HEK293 (cell line): ENCODE results near the gene GARRE1.

Experiments
- CTCF ChIA-PET: fragments of 350-600 bp; formaldehyde crosslinking; extraction: SDS; loops from one replicate; lab custom pipeline; 2021; ENCODE audit warnings: antibody characterized with exemption; lab: Yijun Ruan, JAX
- POLR2A ChIA-PET: fragments of 300-600 bp; formaldehyde crosslinking; extraction: SDS; loops from one replicate; lab custom pipeline; 2020; ENCODE audit warnings: antibody characterized with exemption, inconsistent platforms; lab: Yijun Ruan, JAX
- H3K27ac ChIP-seq: fragments of 200-500 bp; sonication (Bioruptor generic); 2 replicates; pipeline ENCODE4 v1.5.1; 2014; ENCODE audit warnings: low read depth, low read length, control low read depth, inconsistent platforms; ENCODE audit errors: extremely low read depth
- H3K36me3 ChIP-seq, 2 experiments: fragments of 200-500 bp in 1 of 2; sonication (Bioruptor generic) in 1 of 2; 1 replicate in 1 of 2; 2 replicates in 1 of 2; pipeline ENCODE4 v1.5.1; 2014 to 2017; ENCODE audit warnings: inconsistent platforms in 2 of 2, low read length in 2 of 2; ENCODE audit not compliant: control insufficient read depth in 2 of 2, insufficient read depth in 1 of 2
- H3K4me1 ChIP-seq: fragments of 200-500 bp; sonication (Bioruptor generic); 2 replicates; pipeline ENCODE4 v1.5.1; 2014; ENCODE audit warnings: mild to moderate bottlenecking, low read length, inconsistent platforms; ENCODE audit not compliant: control insufficient read depth, insufficient read depth
- H3K4me3 ChIP-seq: 2 replicates; pipeline ENCODE4 v1.5.1; 2011; ENCODE audit warnings: low read depth, mild to moderate bottlenecking, control low read depth, low read length, moderate library complexity
- H3K9me3 ChIP-seq: fragments of 200-500 bp; sonication (Bioruptor generic); 2 replicates; pipeline ENCODE4 v1.5.1; 2014; ENCODE audit warnings: low read depth, low read length, inconsistent platforms; ENCODE audit not compliant: control insufficient read depth, insufficient read depth
- HOXA7 ChIP-seq: sonication (generic); formaldehyde crosslinking; IDR thresholded peaks from 2 replicates; pipeline ENCODE4 v1.8.1; 2022; ENCODE audit warnings: missing genetic modification reagents, borderline replicate concordance
- HOXD13 ChIP-seq: sonication (generic); formaldehyde crosslinking; IDR thresholded peaks from 2 replicates; pipeline ENCODE4 v1.8.0; 2022; ENCODE audit warnings: missing genetic modification reagents, borderline replicate concordance
- KLF1 ChIP-seq: fragments of 450-650 bp; formaldehyde crosslinking; IDR thresholded peaks from 2 replicates; pipeline ENCODE4 v1.5.1; 2016; ENCODE audit warnings: missing biosample characterization, missing genetic modification characterization
- KLF10 ChIP-seq: fragments of 450-650 bp; IDR thresholded peaks from 2 replicates; pipeline ENCODE4 v1.5.1; 2018; ENCODE audit warnings: missing biosample characterization, mild to moderate bottlenecking, missing genetic modification characterization
- KLF9 ChIP-seq: fragments of 450-650 bp; formaldehyde crosslinking; IDR thresholded peaks from 2 replicates; pipeline ENCODE4 v1.5.1; 2016; ENCODE audit warnings: missing biosample characterization, missing genetic modification characterization, low read depth
- TRIM28 ChIP-seq: IDR thresholded peaks from 2 replicates; pipeline ENCODE4 v1.6.1; 2011; ENCODE audit warnings: low read length, control low read depth, borderline replicate concordance
- WT1 ChIP-seq: fragments of 450-650 bp; formaldehyde crosslinking; IDR thresholded peaks from 2 replicates; pipeline ENCODE4 v1.5.1; 2016; ENCODE audit warnings: missing biosample characterization, missing genetic modification characterization
- ZNF10 ChIP-seq: fragments of 450-650 bp; formaldehyde crosslinking; IDR thresholded peaks from 2 replicates; pipeline ENCODE4 v1.5.1; 2017; ENCODE audit warnings: missing biosample characterization, missing genetic modification characterization
- ZNF146 ChIP-seq: fragments of 450-650 bp; formaldehyde crosslinking; IDR thresholded peaks from 2 replicates; pipeline ENCODE4 v1.5.1; 2016; ENCODE audit warnings: missing biosample characterization, missing genetic modification characterization
- ZNF266 ChIP-seq: fragments of 450-650 bp; formaldehyde crosslinking; IDR thresholded peaks from 2 replicates; pipeline ENCODE4 v1.5.1; 2016; ENCODE audit warnings: missing biosample characterization, missing genetic modification characterization, low read depth
- ZNF292 ChIP-seq: fragments of 450-650 bp; formaldehyde crosslinking; IDR thresholded peaks from 2 replicates; pipeline ENCODE4 v1.5.1; 2016; ENCODE audit warnings: low read depth, missing biosample characterization, missing genetic modification characterization, borderline replicate concordance
- ZNF426 ChIP-seq: fragments of 450-650 bp; formaldehyde crosslinking; IDR thresholded peaks from 2 replicates; pipeline ENCODE4 v1.5.1; 2017; ENCODE audit warnings: missing biosample characterization, missing genetic modification characterization, mild to moderate bottlenecking, inconsistent platforms, moderate library complexity
- ZNF585B ChIP-seq: fragments of 450-650 bp; formaldehyde crosslinking; IDR thresholded peaks from 2 replicates; pipeline ENCODE4 v1.5.1; 2016; ENCODE audit warnings: missing biosample characterization, missing genetic modification characterization
- ZNF623 ChIP-seq: fragments of 450-650 bp; formaldehyde crosslinking; IDR thresholded peaks from 2 replicates; pipeline ENCODE4 v1.5.1; 2016; ENCODE audit warnings: missing biosample characterization, missing genetic modification characterization
- ZNF626 ChIP-seq: fragments of 450-650 bp; sonication (Bioruptor Pico); formaldehyde crosslinking; IDR thresholded peaks from 2 replicates; pipeline ENCODE4 v1.5.1; 2018; ENCODE audit warnings: missing biosample characterization, missing genetic modification characterization, inconsistent platforms
- ZNF830 ChIP-seq: fragments of 450-650 bp; IDR thresholded peaks from 2 replicates; pipeline ENCODE4 v1.5.0; 2018; ENCODE audit warnings: missing biosample characterization, missing genetic modification characterization, low read depth, mild to moderate bottlenecking, moderate library complexity
- ZSCAN23 ChIP-seq: fragments of 450-650 bp; formaldehyde crosslinking; IDR thresholded peaks from 2 replicates; pipeline ENCODE4 v1.5.1; 2016; ENCODE audit warnings: missing biosample characterization, missing genetic modification characterization
- TF ChIP-seq, protein P1 (sequence below): fragments of 450-650 bp; formaldehyde crosslinking; IDR thresholded peaks from 2 replicates; pipeline ENCODE4 v1.5.1; 2016; ENCODE audit warnings: missing biosample characterization, missing genetic modification characterization
- TF ChIP-seq, protein P2 (sequence below): fragments of 450-650 bp; formaldehyde crosslinking; IDR thresholded peaks from 2 replicates; pipeline ENCODE4 v1.5.0; 2017; ENCODE audit warnings: missing biosample characterization, missing genetic modification characterization, borderline replicate concordance
- TF ChIP-seq, protein P3 (sequence below): fragments of 450-650 bp; formaldehyde crosslinking; IDR thresholded peaks from 2 replicates; pipeline ENCODE4 v1.5.1; 2016; ENCODE audit warnings: missing biosample characterization, missing genetic modification characterization
- TF ChIP-seq, protein P4 (sequence below): fragments of 450-650 bp; formaldehyde crosslinking; IDR thresholded peaks from 2 replicates; pipeline ENCODE4 v1.5.1; 2016; ENCODE audit warnings: missing biosample characterization, missing genetic modification characterization
- TF ChIP-seq, protein P5 (sequence below): fragments of 450-650 bp; formaldehyde crosslinking; conservative IDR thresholded peaks from 2 replicates; pipeline ENCODE4 v1.5.1; 2016; ENCODE audit warnings: low read depth, missing biosample characterization, missing genetic modification characterization

Gene GARRE1

DNA sequence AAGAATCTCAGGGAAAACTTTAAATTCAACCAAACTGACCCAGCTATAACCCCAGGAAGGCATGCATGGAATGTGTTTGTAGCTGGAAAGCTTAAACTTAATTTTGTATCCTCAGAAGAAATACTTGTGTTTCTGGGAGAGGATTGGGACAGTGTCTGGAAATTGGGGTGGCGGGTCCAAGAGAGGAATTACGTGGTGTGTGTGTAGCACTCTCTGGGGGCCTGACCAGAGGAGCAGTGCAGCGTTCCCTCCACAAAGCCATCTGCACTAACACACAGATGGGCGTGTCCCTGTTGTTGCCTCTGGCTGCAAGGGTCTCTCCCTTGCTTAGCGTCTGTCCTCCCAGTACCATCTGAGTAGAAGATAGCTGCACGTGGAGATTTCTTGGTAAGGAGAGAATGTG is 6.4 kb downstream of the GARRE1 start:
- POLR2A ChIA-PET = interaction anchor here (0.6 to 2.1 kb wide), 6 partner anchors 8 to 168 kb away, joined by 3 to 7 read pairs (median 5); partner anchors contain the start of gene UBA2
- peaks cover 3 to 30% of the 10 kb centered on the region in 2 experiments for H3K36me3 ChIP-seq
- H3K4me1 ChIP-seq = peaks cover 40% of the 10 kb centered on the region
- CTCF ChIA-PET = interaction anchor here (0.6 to 2.8 kb wide), 13 partner anchors 9 to 855 kb away, joined by 3 to 10 read pairs (median 3); no protein-coding TSS in a partner anchor
- H3K4me3 ChIP-seq = no peak overlapping the region
- no peaks in the 10 kb centered on the region for H3K9me3 ChIP-seq
- no peak for TF ChIP-seq TRIM28
- peak; percentile 61 for TF ChIP-seq KLF1 (tag by site-specific recombination)
- TF ChIP-seq, protein P1, sequence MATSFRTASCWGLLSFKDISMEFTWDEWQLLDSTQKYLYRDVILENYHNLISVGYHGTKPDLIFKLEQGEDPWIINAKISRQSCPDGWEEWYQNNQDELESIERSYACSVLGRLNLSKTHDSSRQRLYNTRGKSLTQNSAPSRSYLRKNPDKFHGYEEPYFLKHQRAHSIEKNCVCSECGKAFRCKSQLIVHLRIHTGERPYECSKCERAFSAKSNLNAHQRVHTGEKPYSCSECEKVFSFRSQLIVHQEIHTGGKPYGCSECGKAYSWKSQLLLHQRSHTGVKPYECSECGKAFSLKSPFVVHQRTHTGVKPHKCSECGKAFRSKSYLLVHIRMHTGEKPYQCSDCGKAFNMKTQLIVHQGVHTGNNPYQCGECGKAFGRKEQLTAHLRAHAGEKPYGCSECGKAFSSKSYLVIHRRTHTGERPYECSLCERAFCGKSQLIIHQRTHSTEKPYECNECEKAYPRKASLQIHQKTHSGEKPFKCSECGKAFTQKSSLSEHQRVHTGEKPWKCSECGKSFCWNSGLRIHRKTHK (tag by site-specific recombination) = no peak
- TF ChIP-seq ZNF830 (tag by site-specific recombination) = no peak
- TF ChIP-seq, protein P2, sequence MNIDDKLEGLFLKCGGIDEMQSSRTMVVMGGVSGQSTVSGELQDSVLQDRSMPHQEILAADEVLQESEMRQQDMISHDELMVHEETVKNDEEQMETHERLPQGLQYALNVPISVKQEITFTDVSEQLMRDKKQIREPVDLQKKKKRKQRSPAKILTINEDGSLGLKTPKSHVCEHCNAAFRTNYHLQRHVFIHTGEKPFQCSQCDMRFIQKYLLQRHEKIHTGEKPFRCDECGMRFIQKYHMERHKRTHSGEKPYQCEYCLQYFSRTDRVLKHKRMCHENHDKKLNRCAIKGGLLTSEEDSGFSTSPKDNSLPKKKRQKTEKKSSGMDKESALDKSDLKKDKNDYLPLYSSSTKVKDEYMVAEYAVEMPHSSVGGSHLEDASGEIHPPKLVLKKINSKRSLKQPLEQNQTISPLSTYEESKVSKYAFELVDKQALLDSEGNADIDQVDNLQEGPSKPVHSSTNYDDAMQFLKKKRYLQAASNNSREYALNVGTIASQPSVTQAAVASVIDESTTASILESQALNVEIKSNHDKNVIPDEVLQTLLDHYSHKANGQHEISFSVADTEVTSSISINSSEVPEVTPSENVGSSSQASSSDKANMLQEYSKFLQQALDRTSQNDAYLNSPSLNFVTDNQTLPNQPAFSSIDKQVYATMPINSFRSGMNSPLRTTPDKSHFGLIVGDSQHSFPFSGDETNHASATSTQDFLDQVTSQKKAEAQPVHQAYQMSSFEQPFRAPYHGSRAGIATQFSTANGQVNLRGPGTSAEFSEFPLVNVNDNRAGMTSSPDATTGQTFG (tag by site-specific recombination) = no peak
- no peak for TF ChIP-seq ZSCAN23 (tag by site-specific recombination)
- TF ChIP-seq KLF10 (tag by site-specific recombination) = peak; percentile 73
- peak; percentile 70 for TF ChIP-seq KLF9 (tag by site-specific recombination)
- no peak for TF ChIP-seq ZNF146 (tag by site-specific recombination)
- TF ChIP-seq ZNF626 = no peak
- peak; percentile 25; the same call in 1 of the 2 replicates for TF ChIP-seq WT1 (tag by site-specific recombination)
- no peak overlapping the region for H3K27ac ChIP-seq

DNA sequence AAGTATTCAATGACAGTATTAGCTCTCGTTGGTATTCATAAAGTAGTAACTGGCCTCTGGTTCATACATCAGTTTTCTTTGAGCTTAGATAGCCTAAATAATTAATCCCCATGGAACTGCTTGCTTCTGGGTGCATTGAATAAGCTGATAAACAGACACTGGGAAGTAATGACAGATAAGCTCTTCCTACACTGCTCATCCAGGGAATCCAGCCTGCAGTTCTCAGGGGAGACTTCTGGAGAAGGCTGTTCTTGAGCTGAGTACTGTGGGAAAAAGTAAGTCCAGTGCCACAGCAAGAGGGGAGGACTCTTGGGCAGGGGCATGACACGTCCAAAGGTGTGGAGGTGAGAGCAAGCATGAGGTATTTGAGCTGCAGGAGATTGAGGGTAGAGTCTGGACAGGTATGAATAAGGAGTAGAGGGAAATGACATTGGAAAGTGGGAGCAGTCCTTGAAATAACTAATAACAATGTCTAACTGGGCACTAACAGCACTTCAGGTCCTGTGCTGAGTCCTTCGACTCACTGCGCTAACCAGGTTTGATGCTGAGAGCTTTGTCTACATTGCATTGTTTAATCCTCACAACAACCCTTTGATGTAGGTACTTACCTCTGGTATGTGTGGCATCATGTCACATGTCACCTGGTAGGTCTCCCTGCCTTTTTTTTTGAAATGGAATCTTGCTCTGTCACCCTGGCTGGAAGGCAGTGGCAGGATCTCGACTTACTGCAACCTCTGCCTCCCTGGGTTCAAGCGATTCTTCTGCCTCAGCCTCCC is 7.2 kb downstream of the GARRE1 start:
- CTCF ChIA-PET = interaction anchor here (0.6 to 2.8 kb wide), 17 partner anchors 8 to 954 kb away, joined by 3 to 10 read pairs (median 3); partner anchors contain the start of gene PEPD
- Histone ChIP-seq H3K4me1 (peaks cover 36% of the 10 kb centered on the region), H3K27ac (peak overlapping the region; percentile 7; the same call in 1 of the 2 replicates), H3K9me3 (no peaks in the 10 kb centered on the region), H3K4me3 (no peak overlapping the region), H3K36me3 (peaks cover 3 to 23% of the 10 kb centered on the region in 2 experiments)
- POLR2A ChIA-PET = interaction anchor here (0.9 to 2.1 kb wide), 5 partner anchors 9 to 167 kb away, joined by 4 to 7 read pairs (median 5); partner anchors contain the start of gene UBA2
- TF ChIP-seq, protein P3, sequence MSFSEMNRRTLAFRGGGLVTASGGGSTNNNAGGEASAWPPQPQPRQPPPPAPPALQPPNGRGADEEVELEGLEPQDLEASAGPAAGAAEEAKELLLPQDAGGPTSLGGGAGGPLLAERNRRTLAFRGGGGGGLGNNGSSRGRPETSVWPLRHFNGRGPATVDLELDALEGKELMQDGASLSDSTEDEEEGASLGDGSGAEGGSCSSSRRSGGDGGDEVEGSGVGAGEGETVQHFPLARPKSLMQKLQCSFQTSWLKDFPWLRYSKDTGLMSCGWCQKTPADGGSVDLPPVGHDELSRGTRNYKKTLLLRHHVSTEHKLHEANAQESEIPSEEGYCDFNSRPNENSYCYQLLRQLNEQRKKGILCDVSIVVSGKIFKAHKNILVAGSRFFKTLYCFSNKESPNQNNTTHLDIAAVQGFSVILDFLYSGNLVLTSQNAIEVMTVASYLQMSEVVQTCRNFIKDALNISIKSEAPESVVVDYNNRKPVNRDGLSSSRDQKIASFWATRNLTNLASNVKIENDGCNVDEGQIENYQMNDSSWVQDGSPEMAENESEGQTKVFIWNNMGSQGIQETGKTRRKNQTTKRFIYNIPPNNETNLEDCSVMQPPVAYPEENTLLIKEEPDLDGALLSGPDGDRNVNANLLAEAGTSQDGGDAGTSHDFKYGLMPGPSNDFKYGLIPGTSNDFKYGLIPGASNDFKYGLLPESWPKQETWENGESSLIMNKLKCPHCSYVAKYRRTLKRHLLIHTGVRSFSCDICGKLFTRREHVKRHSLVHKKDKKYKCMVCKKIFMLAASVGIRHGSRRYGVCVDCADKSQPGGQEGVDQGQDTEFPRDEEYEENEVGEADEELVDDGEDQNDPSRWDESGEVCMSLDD (tag by site-specific recombination) = no peak
- TF ChIP-seq HOXA7 (CRISPR knock-in tag) = no peak
- TF ChIP-seq, protein P4, sequence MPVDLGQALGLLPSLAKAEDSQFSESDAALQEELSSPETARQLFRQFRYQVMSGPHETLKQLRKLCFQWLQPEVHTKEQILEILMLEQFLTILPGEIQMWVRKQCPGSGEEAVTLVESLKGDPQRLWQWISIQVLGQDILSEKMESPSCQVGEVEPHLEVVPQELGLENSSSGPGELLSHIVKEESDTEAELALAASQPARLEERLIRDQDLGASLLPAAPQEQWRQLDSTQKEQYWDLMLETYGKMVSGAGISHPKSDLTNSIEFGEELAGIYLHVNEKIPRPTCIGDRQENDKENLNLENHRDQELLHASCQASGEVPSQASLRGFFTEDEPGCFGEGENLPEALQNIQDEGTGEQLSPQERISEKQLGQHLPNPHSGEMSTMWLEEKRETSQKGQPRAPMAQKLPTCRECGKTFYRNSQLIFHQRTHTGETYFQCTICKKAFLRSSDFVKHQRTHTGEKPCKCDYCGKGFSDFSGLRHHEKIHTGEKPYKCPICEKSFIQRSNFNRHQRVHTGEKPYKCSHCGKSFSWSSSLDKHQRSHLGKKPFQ (tag by site-specific recombination) = no peak
- no peak for TF ChIP-seq HOXD13 (CRISPR knock-in tag)
- no peak for TF ChIP-seq ZNF585B (tag by site-specific recombination)
- no peak for TF ChIP-seq ZNF426
- no peak for TF ChIP-seq ZNF292
- TF ChIP-seq, protein P5, sequence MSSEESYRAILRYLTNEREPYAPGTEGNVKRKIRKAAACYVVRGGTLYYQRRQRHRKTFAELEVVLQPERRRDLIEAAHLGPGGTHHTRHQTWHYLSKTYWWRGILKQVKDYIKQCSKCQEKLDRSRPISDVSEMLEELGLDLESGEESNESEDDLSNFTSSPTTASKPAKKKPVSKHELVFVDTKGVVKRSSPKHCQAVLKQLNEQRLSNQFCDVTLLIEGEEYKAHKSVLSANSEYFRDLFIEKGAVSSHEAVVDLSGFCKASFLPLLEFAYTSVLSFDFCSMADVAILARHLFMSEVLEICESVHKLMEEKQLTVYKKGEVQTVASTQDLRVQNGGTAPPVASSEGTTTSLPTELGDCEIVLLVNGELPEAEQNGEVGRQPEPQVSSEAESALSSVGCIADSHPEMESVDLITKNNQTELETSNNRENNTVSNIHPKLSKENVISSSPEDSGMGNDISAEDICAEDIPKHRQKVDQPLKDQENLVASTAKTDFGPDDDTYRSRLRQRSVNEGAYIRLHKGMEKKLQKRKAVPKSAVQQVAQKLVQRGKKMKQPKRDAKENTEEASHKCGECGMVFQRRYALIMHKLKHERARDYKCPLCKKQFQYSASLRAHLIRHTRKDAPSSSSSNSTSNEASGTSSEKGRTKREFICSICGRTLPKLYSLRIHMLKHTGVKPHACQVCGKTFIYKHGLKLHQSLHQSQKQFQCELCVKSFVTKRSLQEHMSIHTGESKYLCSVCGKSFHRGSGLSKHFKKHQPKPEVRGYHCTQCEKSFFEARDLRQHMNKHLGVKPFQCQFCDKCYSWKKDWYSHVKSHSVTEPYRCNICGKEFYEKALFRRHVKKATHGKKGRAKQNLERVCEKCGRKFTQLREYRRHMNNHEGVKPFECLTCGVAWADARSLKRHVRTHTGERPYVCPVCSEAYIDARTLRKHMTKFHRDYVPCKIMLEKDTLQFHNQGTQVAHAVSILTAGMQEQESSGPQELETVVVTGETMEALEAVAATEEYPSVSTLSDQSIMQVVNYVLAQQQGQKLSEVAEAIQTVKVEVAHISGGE (tag by site-specific recombination) = no peak
- no peak for TF ChIP-seq ZNF623
- no peak for TF ChIP-seq ZNF10 (tag by site-specific recombination)
- TF ChIP-seq KLF9 (tag by site-specific recombination) = no peak
- TF ChIP-seq ZNF266 (tag by site-specific recombination) = no peak
